HG03342 (cell line): ENCODE data around the gene FHIT.

Experiments
- ATAC-seq: cut with Tn5 transposase; IDR thresholded peaks from one replicate; pipeline ENCODE4 v1.9.1; 2021; ENCODE audit warnings: mild to moderate bottlenecking, moderate library complexity; ENCODE audit not compliant: unreplicated experiment

FHIT gene

DNA sequence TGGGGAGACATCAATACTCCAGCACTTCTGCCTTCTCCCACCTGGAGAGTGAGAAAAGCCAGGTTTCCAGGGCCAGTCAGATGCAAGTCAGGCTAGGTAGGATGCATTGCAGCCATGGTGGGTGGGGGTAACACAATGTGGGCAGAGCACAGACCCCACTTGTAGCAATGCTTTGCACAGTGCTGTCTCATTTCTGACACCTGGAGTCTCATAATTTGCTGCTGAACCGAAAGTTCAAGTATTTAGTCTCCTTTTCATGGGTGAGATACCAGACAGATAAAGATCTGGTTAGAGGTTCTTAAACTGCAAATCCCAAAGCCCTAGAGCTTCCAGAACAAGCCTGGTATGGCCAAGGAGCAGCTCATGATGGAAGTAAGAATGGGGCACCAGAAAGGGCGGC is 1321.1 kb downstream of the FHIT start:
- no peak for ATAC-seq

DNA sequence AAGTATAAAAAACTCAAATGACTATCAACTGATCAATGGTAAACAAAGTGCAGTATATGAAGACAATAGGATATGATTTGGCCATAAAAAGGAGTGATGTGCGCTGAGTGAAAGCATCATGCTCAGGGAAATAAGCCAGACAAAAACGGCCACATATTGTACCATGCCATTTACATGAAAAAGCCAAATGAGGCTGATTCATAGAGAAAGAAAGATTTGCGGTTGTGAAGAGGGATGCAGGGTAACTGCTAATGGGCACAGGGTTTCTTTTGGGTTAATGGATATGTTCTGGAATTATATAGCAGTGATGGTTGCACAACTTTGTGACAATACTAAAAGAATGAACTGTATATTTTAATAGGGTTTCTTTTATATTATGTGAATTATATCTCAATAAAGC is 1324.2 kb downstream of the FHIT start:
- no peak for ATAC-seq

GRCh38 chr3:59925946-59926345 is 1325.3 kb downstream of the FHIT start:
- no peak for ATAC-seq

- no peak for ATAC-seq
Observed at GRCh38 chr3:59922192-59922591, 1329.1 kb downstream of the FHIT start.

DNA sequence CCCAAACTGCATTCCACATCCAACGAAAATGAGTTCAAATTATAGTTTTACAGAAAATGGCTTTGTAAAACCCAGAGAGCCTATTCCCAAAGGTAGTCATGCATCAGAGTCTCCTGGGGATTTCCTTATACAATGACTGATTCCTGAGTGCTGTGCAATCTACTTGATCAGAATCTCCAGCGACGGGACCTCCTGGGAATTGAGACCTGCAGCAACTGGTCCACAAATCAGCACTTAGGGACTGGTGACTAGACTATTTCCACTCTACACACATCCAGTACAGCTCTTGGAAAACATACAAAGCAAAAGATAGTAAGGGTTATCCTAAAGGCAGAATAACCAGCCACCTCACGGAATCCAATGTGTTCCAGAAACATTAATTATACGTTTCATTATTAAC is 1330.4 kb downstream of the FHIT start:
- ATAC-seq: no peak

GRCh38 chr3:59919586-59919985 is 1331.7 kb downstream of the FHIT start:
- ATAC-seq: no peak

DNA sequence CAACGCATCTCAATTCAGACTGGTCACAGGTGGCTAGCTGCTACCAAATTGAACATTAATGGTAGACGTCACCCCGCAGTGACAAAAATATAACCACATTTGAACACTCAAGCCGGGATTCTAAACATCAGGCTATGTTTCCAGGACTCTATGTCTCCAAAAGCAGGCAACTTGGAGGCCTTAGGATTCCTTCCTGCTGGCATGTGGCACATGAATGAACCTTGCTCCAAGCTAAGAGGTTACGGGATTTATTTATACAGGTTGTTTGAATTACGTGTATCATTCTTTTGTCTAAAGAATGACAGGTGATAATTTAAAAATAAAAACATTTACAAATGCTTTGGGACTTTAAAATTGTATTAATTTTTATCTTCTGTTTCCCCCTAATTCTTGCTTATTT is 1337.0 kb downstream of the FHIT start:
- ATAC-seq: no peak

DNA sequence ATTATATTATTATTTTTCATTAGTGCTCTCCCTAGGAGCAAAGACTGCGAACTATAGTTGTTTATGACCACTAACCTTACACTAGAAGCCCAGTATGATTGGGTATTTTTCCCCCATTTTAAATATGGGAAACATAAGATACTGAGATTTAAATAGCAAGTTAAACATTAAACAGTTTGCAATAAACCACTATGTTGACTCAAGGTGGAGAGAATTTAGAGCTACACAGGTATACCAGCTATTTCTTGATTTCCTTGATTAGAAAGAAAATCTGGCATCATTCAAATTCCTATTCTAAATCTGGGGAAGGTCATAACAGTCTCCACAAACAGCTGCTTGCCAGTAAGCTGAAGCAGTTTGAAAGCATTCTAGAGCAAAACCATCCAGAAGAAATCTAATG is 1337.6 kb downstream of the FHIT start:
- no peak for ATAC-seq

- no peak for ATAC-seq
Observed at GRCh38 chr3:59908701-59909100, 1342.6 kb downstream of the FHIT start.

GRCh38 chr3:59908280-59908679 is 1343.0 kb downstream of the FHIT start:
- no peak for ATAC-seq

DNA sequence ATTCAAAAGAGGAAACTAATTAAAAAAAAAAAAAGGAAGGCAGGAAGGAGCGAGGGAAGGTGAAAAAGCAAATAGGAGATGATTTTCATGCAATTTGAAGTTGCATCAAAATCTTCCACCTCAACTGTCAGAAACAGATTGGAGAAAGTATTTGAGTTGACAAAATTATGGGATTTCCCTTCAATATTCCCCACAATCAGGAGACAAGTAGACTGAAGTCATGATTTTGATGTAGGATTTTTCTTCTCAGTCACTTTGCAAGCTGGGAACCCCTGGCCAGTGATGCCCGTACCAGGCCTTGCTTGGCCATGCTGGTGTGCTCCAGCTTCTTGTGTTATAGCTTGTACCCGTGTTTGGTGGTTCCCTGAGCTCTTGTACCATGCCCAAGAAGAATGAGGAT is 1347.0 kb downstream of the FHIT start:
- no peak for ATAC-seq

- no peak for ATAC-seq
Observed at GRCh38 chr3:59899061-59899460, 1352.2 kb downstream of the FHIT start.

GRCh38 chr3:59895972-59896371 is 1355.3 kb downstream of the FHIT start:
- ATAC-seq: no peak

- no peak for ATAC-seq
Observed at GRCh38 chr3:59894425-59895121, 1356.7 kb downstream of the FHIT start.

DNA sequence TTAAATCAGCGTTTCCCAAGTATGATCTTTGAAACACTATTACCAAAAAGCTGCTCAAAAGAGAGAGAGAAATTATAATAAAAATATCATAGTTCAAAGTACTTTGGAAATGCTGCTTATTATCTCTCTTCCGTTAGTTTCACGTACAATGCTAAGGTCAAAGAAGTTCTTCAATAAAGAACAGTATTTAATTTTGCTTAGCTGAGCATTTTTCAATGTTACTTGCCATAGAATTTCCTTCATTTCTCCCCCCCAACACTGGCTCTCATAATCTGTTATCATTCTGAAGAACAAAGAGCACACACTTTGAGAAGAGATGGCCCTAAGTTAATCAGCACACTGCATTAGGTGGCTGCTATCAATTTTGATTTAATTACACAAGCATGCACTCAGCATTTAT is 1360.6 kb downstream of the FHIT start:
- no peak for ATAC-seq

DNA sequence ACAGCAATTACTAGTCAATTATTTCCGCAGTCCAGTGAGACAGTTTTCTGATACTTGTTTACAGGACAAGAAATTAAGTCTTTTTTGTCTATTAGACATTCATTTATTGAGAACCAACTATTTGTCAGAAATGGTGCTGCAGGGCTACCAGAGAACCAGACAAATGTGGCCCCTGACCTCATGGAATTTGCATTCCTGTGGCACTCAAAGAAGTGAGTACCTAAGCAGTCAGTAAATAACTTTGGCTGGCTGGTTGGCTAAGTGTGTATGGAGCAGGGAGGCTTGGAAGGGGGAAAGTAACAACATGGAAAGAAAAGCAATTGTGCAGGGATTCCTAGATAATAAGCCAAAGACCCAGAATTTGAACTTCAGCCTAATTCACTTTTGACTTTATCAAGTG is 1364.5 kb downstream of the FHIT start:
- ATAC-seq: no peak

- no peak for ATAC-seq
Observed at GRCh38 chr3:59885899-59886400, 1365.3 kb downstream of the FHIT start.

DNA sequence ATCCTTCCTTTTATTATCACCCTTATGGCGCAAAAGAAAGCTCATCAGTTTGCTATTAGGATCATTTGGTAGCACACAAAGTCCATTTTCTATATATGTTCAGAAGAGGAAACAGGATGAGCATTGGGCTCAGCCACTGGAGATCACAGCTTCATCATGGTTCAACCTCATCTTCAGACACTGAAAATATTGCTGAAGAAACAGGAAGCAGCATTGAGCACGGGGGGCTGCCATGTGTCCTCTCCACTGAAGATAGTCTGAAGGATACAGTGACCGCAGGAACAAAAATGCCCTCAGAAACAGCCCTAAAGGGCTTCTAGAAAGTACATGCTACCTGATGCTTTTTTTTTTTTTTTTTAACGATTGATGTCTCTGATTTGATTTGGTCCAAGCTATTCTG is 1366.2 kb downstream of the FHIT start:
- ATAC-seq: no peak

DNA sequence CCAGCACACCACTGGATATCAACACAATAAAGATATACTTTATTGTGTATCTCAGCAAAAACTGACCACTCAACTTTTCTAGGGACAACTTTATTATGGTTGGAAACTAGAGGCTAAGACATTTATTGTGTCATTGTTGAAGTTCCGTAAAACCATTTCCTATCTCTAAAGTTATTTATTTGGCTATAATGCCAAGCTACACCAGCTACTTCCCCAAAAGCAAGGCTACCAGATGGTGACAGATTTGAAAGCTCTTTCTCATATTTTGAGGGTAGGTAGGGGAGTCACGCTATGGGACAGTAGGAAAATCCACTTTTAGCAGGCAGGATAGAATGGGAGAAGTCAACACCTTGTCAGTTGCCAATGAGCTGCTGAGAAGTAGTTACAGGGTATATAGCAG is 1366.8 kb downstream of the FHIT start:
- no peak for ATAC-seq

GRCh38 chr3:59882746-59883145 is 1368.5 kb downstream of the FHIT start:
- no peak for ATAC-seq

DNA sequence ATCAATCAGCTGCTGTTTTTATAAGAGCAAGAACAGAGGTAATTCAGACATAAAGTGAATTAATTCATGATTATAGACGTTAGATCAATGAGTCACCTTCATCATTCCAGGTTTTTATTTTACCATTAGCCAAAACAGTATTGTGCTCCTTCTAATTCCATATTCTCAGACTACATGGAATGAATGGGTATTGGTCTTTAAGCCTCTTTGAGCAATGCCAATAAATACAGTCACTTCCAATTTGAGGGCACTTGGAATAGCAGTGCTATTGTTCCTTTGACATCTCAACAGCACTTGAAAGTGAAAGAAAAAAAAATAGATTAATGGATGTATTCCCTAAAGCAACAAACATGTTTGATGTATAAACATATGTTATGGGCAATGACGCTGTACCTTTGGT is 1370.5 kb downstream of the FHIT start:
- no peak for ATAC-seq

- no peak for ATAC-seq
Observed at GRCh38 chr3:59879031-59879581, 1372.1 kb downstream of the FHIT start.

DNA sequence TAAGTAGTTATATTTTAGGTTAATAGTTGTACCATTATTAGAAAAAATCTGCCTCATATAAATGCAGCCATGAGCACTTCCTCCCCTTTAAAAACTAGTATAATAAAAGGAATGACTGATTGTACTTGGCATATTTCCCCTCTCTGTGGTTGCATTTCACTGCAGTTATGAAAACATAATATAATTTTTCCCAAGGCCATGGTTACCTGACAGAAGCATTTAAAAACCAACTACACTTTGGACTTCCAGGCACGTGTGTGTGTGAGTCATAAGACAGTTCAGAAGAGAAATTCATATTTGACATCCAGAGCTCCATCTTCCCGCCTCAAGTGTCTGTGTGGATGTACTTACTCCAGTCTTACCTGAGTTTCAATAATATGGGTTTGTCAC is 1373.2 kb downstream of the FHIT start:
- ATAC-seq: no peak
